Upper lobe of left lung (tissue), 6 donors: ENCODE data around the gene TMEM231. TPM values are rescaled to one million over a fixed set of nuclear protein-coding genes. Genes with fewer than 3 reads are reported as not detected.

Experiments
- ATAC-seq, 2 donors: fragments of 200-7000 bp; cut with Tn5 transposase; one replicate each; pipeline ENCODE4 v1.9.1; 2022; ENCODE audit warnings: mild to moderate bottlenecking in 2 of 2, moderate library complexity in 2 of 2; ENCODE audit not compliant: low FRiP score in 2 of 2
- DNase-seq, 2 donors: peaks; one replicate each; pipeline ENCODE4 v3.0.0-alpha.2; 2019 to 2020
- H3K27ac ChIP-seq, 4 donors: fragments of 200-600 bp; sonication (generic); one replicate each; pipeline ENCODE4 v1.5.1; 2016 to 2019
- H3K27me3 ChIP-seq, 4 donors: fragments of 200-600 bp; sonication (generic); one replicate each; pipeline ENCODE4 v1.5.1; 2017 to 2019
- H3K36me3 ChIP-seq, 4 donors: fragments of 200-600 bp; sonication (generic); one replicate each; pipeline ENCODE4 v1.5.1; 2016 to 2019
- H3K4me1 ChIP-seq, 4 donors: fragments of 200-600 bp; sonication (generic); one replicate each; pipeline ENCODE4 v1.5.1; 2018 to 2019
- H3K4me3 ChIP-seq, 4 donors: fragments of 200-600 bp; sonication (generic); one replicate each; pipeline ENCODE4 v1.5.1; 2017 to 2019; ENCODE audit warnings: mild to moderate bottlenecking in 2 of 4, moderate library complexity in 1 of 4
- H3K9me3 ChIP-seq, 4 donors: fragments of 200-600 bp; sonication (generic); one replicate each; pipeline ENCODE4 v1.5.1; 2018 to 2019
- CTCF ChIP-seq, 6 experiments: fragments of 450-650 bp in 4 of 6; fragments of 200-600 bp in 2 of 6; sonication (generic) in 2 of 6; IDR thresholded peaks; one replicate each; pipeline ENCODE4 v1.5.1; 2016 to 2019; ENCODE audit warnings: antibody characterized with exemption in 6 of 6
- EP300 ChIP-seq, 4 donors: sonication (generic); formaldehyde crosslinking; IDR thresholded peaks; one replicate each; pipeline ENCODE4 v1.5.1; 2017; ENCODE audit warnings: antibody characterized with exemption in 4 of 4, control low read depth in 2 of 4
- POLR2A ChIP-seq, 4 donors: fragments of 450-650 bp; IDR thresholded peaks; one replicate each; pipeline ENCODE4 v1.5.1; 2016 to 2017; ENCODE audit warnings: antibody characterized with exemption in 4 of 4, mild to moderate bottlenecking in 2 of 4
- POLR2AphosphoS5 ChIP-seq, 2 donors: sonication (generic); formaldehyde crosslinking; IDR thresholded peaks; one replicate each; pipeline ENCODE4 v1.5.1; 2017; ENCODE audit warnings: antibody characterized with exemption in 2 of 2
- WGBS, 2 donors: methylation state at CpG; one replicate each; pipeline ENCODE4 v1.1.5; 2017 to 2018; 5-methylcytosine and 5-hydroxymethylcytosine counted together
- total RNA-seq, 6 donors: library from RNA; depleted of rRNA in 4 of 6; stranded (reverse); fragments of >200 nt in 4 of 6; gene quantifications; one replicate each; pipeline versions ENCODE4 v1.1.0 to v1.2.1, GENCODE V29; 2016 to 2021
- donor health status: DM: no; HTN: no; CAD: no; lungs with moderate emphysema.
- donor health status: DM: no; HTN: yes; CAD: no; lungs with severe emphysema.

Gene TMEM231
- total RNA-seq, 6 donors from 2014 or later: 6.3 to 31.2 (median 11.8) TPM

GRCh38 chr16:75558846-75559401, 2.9 kb upstream of the TMEM231 start:
- peaks cover 0 to 19% (median 14%) of the 10 kb centered on the region in 4 donors for H3K4me1 ChIP-seq
- H3K27ac ChIP-seq: no peak overlapping the region
- TF ChIP-seq POLR2AphosphoS5 (IDR thresholded peaks at IDR 0.05): no peak
- no peak for TF ChIP-seq CTCF (IDR thresholded peaks at IDR 0.05)
- DNase-seq (no peak), ATAC-seq (no peak)
- 56 to 67% methylated on average over 2 of the region's 2 CpGs for WGBS, 2 donors
- H3K27me3 ChIP-seq: no peaks in the 10 kb centered on the region
- no peaks in the 10 kb centered on the region for H3K9me3 ChIP-seq
- H3K36me3 ChIP-seq: no peaks in the 10 kb centered on the region
- H3K4me3 ChIP-seq: no peak overlapping the region

GRCh38 chr16:75556431-75556950, 439 bp upstream of the TMEM231 start:
- no peak for ATAC-seq
- Histone ChIP-seq H3K27me3 (no peaks in the 10 kb centered on the region), H3K27ac (peak overlapping the region; percentile 54 to 81 (median 77)), H3K9me3 (no peaks in the 10 kb centered on the region), H3K36me3 (no peaks in the 10 kb centered on the region), H3K4me3 (peak overlapping the region in 3 of 4 donors; percentile 71 to 94 (median 89)), H3K4me1 (peaks cover 0 to 19% (median 14%) of the 10 kb centered on the region in 4 donors)
- TF ChIP-seq POLR2A (IDR thresholded peaks at IDR 0.05): no peak
- no peak for TF ChIP-seq EP300 (IDR thresholded peaks at IDR 0.05)
- TF ChIP-seq POLR2AphosphoS5 (IDR thresholded peaks at IDR 0.05): no peak
- no peak for TF ChIP-seq CTCF (IDR thresholded peaks at IDR 0.05)
- WGBS, 2 donors: 50 to 53% methylated on average over 16 of the region's 16 CpGs
- no peak for DNase-seq

- H3K36me3 ChIP-seq: no peaks in the 10 kb centered on the region
- peaks cover 0 to 22% (median 14%) of the 10 kb centered on the region in 4 donors for H3K4me1 ChIP-seq
- H3K27ac ChIP-seq: peak overlapping the region; percentile 54 to 81 (median 77)
- DNase-seq: peak in 1 of 2 donors; percentile 87
- 0 to 2% methylated on average over 12 to 26 of the region's 26 CpGs for WGBS, 2 donors
- H3K4me3 ChIP-seq: peak overlapping the region; percentile 56 to 94 (median 80)
- H3K27me3 ChIP-seq: no peaks in the 10 kb centered on the region
- TF ChIP-seq POLR2A (IDR thresholded peaks at IDR 0.05) (no peak), POLR2AphosphoS5 (IDR thresholded peaks at IDR 0.05) (no peak), CTCF (IDR thresholded peaks at IDR 0.05) (no peak), EP300 (IDR thresholded peaks at IDR 0.05) (no peak)
- no peaks in the 10 kb centered on the region for H3K9me3 ChIP-seq
- peak; percentile 80 to 91 for ATAC-seq
Observed at GRCh38 chr16:75555213-75555706, 792 bp downstream of the TMEM231 start.

- H3K36me3 ChIP-seq: no peaks in the 10 kb centered on the region
- no peak for DNase-seq
- no peak for TF ChIP-seq POLR2AphosphoS5 (IDR thresholded peaks at IDR 0.05)
- no peak for TF ChIP-seq POLR2A (IDR thresholded peaks at IDR 0.05)
- no peak for TF ChIP-seq EP300 (IDR thresholded peaks at IDR 0.05)
- no peak for TF ChIP-seq CTCF (IDR thresholded peaks at IDR 0.05)
- ATAC-seq: no peak
- H3K9me3 ChIP-seq: no peaks in the 10 kb centered on the region
- H3K4me3 ChIP-seq: no peak overlapping the region
- H3K27me3 ChIP-seq: no peaks in the 10 kb centered on the region
- WGBS, 2 donors: 40 to 57% methylated on average over 2 of the region's 2 CpGs
- peaks cover 0 to 26% (median 14%) of the 10 kb centered on the region in 4 donors for H3K4me1 ChIP-seq
- no peak overlapping the region for H3K27ac ChIP-seq
Observed at GRCh38 chr16:75552951-75553350, 3.1 kb downstream of the TMEM231 start.
